HL-60/S4 treated with phorbol 12-myristate 13-acetate at 8.2 ng/mL for 4 days and 3 days (cell line): ENCODE results near the gene ACE.

Experiments
- in situ Hi-C: fragments of 300-500 bp; cut with MboI; formaldehyde crosslinking; loops from 2 replicates; pipeline ENCODE4 v1.15.0; 2022; ENCODE audit warnings: low sequenced_read_pairs

The ACE gene

GRCh38 chr17:63490329-63490728 lies 13.5 kb downstream of the ACE start:
- in situ Hi-C loops: no loop called here

DNA sequence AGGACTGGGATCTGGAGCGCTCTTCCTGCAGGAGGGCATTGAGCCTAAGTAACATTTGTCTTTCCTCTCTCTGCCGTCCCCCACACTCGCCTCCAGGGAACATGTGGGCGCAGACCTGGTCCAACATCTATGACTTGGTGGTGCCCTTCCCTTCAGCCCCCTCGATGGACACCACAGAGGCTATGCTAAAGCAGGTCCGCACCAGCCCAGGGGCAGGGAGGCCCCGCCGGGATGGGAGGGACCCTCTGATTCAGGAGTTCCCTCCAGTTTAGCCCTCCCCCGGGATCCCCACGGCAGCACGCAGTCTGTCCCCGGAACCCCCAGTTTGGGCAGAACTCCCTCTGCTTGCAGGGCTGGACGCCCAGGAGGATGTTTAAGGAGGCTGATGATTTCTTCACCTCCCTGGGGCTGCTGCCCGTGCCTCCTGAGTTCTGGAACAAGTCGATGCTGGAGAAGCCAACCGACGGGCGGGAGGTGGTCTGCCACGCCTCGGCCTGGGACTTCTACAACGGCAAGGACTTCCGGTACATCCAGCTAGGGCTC lies 14.1 kb downstream of the ACE start:
- in situ Hi-C loops: no loop called here

DNA sequence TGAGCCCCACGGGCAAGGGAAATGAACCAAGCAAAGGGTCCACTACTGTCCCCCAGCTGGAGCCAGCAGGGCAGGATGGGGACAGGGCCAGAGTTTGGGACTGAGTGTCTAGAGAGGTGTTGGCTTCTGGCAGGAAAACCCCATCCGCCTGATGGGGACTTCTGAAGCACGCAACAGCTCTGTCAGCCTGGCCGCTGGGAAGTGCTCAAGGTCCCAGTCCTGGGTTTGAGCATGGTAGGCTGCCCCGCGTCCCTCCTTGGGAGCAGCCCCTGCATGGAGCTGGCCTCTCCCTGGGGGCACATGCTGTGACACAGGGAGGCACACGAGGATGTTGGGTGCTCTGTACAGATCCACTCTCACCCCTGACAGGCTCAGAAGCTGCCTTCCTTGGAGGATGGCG lies 14.6 kb downstream of the ACE start:
- in situ Hi-C loops: no loop called here

- in situ Hi-C loops: no loop called here
Observed at GRCh38 chr17:63491977-63492618, 15.2 kb downstream of the ACE start.

DNA sequence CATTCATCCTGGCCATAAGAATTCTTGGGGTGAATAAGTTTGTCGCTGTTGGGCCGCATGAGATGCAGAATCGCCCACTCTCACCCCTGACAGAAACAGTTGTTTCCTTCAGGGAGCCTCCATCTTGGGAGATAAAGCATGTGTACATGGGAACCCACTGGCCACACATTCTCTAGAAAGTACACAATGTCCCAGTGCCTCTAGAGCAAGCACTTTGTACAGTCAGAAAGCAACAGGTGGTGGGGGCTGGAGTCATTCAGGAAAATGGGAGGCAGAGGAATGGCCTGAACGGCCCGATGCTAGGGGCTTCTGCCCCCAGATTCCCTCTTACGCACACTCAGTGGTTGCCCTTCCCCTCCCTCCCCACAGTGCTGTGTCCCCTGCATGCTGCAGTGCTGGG lies 16.1 kb downstream of the ACE start:
- in situ Hi-C loops: no loop called here

GRCh38 chr17:63493411-63493810 lies 16.6 kb downstream of the ACE start:
- in situ Hi-C loops: no loop called here

DNA sequence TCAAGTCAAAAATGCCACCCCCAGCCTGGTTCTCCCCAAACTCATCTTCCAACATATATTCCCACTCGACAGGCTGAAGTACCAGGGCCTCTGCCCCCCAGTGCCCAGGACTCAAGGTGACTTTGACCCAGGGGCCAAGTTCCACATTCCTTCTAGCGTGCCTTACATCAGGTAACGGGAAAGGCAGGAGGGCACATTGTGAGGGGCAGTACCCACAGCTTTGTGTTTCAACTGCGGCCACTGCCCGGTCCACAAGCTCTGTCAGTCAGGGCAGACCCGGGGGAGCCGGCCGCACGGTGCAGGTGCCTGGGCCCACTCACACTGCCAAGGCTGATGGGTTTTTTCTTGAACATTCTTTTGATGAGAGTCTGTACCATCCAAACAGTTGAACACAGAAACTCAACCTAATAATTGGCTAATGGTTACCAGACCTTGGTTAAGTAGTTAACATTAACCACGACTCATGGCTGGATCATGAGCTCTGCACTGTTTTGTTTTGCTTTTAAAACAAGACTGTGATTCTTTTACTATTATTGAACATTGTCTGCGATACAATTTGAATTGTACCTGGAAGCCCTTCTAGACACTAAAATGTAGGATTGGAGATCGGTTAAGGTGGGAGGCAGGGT lies 17.6 kb downstream of the ACE start:
- in situ Hi-C loops: no loop called here

GRCh38 chr17:63495491-63495890 lies 18.6 kb downstream of the ACE start:
- in situ Hi-C loops: no loop called here

GRCh38 chr17:63496177-63496576 lies 19.3 kb downstream of the ACE start:
- in situ Hi-C loops: no loop called here

DNA sequence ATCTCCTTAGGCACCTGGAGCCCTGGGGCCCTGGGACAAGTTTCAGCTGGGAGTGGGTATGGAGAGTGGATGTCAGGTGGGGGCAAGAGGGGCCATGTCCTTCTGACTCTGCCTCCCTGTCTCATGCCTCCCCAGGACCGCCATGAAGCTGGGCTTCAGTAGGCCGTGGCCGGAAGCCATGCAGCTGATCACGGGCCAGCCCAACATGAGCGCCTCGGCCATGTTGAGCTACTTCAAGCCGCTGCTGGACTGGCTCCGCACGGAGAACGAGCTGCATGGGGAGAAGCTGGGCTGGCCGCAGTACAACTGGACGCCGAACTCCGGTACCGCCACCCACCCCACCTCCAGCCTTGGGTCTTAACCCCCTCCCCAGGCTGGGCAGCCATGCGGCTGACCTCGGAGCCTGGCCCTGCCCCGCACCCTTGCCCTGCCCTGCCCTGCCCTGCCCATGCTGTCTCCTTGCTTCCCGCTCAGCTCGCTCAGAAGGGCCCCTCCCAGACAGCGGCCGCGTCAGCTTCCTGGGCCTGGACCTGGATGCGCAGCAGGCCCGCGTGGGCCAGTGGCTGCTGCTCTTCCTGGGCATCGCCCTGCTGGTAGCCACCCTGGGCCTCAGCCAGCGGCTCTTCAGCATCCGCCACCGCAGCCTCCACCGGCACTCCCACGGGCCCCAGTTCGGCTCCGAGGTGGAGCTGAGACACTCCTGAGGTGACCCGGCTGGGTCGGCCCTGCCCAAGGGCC lies 20.0 kb downstream of the ACE start:
- in situ Hi-C loops: no loop called here

DNA sequence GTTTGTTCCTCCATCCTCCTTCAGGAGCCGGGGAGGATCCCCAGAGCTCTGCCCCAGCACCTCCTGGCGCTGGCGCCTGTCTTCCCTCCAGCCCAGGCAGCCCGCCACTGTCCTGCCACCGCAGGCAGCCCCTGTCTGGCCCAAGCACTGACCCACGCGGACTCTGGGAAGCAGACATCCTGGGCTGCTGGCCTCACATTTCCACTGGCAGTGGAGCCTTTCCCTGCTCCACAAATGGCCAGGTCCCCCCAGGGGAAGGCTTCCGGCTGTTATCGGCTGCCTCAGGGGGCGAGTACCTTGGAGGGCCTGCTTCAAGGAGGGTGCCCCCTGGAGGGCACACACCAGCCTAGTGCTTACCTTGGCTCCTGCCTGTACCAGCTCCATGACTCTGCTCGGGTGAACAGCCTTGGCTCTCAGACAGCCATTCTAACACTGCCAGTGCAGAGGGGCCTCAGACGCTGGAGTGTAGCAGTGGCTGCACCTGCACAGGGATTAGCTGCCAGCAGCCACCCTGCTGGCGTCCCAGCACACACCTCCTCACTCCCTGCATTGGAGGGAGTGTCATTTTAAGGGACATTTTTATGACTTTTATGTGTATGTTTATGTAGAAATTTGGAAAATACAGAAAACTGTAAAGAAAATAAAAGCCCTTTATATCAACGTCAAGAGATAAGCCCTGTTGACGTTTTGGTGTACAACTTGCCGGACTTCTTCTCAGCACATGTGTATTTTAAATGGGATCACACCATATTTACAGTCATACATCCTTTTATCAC lies 21.0 kb downstream of the ACE start:
- in situ Hi-C loops: no loop called here

DNA sequence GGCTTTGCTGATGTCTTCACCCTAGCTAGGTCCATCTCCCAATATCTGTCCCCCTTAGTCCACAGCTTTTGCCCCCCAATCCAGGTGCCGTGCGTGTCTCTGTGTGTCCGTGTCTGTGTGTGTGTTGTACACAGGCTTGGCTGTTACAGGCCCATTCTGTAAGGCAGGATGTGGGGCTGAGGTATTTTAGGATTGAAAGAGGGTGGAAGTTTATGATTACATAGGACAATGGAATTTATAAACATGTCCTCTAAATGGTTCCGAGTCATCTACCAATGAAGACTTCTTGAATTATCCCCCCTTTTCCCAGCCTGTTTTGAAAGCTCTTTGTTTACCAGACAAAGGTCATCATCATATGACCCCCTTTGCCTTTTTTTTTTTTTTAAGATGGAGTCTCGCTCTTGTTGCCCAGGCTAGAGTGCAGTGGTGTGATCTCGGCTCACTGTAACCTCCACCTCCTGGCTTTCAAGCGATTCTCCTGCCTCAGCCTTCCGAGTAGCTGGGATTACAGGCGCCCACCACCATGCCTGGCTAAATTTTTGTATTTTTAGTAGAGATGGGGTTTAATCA lies 21.9 kb downstream of the ACE start:
- in situ Hi-C loops: no loop called here

DNA sequence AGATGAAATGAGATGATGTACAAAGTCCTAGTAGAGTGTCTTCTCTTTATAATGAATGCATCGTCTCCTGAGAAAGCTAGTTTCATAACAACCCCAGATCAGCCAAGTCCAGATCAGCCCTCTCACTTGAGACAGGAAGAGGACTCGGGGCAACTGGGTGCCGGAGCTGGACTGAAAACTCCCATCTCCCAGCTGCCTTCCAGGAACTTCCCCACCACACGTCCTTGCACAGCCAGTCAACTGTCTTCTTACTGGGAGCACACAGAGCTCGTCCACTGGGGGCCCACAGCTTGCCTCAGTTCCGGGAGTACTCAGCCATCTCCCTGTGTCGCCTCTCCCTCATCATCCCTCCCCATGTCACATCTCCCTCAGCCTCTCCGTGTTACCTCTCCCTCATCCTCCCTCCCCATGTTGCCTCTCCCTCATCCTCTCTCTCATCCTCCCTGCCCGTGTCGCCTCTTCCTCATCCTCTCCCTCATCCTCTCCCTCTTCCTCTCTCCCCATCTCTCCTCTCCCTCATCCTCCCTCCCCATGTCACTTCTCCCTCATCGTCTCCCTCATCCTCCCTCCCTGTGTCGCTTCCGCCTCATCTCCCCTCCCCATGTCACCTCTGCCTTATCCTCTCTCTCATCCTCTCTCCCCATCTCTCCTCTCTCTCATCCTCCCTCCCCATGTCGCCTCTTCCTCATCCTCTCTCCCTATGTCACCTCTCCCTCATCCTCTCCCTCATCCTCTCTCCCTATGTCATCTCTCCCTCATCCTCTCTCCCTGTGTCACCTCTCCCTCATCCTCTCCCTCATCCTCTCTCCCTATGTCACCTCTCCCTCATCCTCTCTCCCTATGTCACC lies 23.9 kb downstream of the ACE start:
- in situ Hi-C loops: no loop called here

- in situ Hi-C loops: no loop called here
Observed at GRCh38 chr17:63503341-63503705, 26.5 kb downstream of the ACE start.

DNA sequence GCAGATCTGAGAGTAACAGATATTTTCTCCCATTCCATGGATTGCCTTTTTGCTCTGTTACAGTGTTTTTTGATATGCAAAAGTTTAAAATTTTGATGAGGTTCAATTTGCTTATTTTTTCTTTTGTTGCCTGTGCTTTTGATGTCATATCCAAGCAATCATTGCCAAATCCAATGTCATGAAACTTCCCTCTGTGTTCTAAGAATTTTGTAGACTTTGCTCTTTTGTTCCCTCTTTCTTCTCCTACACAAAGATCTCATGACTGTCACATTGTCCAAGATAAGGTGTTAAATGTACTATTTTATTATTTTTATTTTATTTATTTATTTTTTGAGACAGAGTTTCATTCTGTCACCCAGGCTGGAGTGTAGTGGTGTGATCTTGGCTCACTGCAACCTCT lies 27.4 kb downstream of the ACE start:
- in situ Hi-C loops: no loop called here

DNA sequence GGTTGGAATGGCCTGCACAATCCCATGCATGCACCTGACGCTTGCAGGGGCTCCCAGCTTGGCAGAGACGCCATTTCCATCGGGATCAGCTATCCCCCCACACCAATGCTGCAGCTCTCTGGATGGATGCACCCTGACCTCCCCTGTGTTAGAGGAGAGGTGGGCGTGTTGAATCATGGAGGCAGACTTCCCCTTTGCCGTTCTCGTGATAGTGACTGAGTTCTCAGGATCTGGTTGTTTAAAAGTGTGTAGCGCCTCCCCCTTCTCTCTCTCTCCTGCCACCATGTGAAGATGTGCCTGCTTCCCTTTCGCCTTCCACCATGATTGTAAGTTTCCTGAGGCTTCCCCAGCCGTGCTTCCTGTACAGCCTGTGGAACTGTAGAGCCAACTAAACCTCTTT lies 28.5 kb downstream of the ACE start:
- in situ Hi-C loops: no loop called here

DNA sequence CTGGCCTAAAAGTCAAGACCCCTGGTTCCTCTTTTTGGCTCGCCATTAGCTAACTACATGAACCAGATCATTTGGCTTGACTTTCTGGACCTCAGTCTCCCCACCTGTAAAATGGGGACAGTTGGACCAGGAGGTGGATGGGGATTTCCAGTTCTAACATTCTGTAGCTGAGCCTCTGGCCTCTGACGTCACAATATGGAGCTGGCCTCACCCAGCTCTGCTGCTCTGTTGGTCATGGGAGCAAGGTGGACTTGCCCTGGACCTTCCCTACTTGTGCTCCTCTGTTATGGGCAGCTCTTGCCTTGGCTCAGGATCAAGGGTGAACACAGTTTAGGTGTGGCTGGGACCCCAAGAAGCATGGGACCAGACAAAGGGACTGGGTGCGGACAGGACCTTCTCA lies 29.8 kb downstream of the ACE start:
- in situ Hi-C loops: no loop called here

GRCh38 chr17:63511331-63511730 lies 34.5 kb downstream of the ACE start:
- in situ Hi-C loops: no loop called here

DNA sequence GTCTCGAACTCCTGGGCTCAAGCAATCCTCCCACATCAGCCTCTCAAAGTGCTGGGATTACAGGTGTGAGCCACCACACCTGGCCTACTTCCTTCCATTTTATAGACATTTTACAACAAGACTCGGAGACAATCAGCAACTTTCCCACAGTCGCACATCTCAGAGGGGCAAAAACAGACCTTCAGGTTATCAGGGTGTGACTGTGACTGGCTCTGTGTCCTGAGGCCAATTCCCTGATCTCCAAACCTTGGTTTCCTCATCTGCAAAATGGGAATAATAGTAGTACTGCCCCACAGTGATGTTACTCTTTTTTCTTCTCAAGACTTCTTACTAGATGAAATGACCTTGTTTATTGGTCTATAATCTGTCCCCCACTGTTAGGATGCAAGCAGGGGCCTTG lies 35.5 kb downstream of the ACE start:
- in situ Hi-C loops: no loop called here
